NOMO-1 treated with dmso at 0.1 percent for 144 hours (cell line): ENCODE results near the gene SLC6A17.

Experiments
- DNase-seq: peaks from one replicate; lab custom pipeline; 2025; ENCODE audit not compliant: unreplicated experiment; lab: John Stamatoyannopoulos, UW

Gene SLC6A17

GRCh38 chr1:110201157-110201825, 51.0 kb downstream of the SLC6A17 start:
- DNase-seq: no peak

- DNase-seq: peak; percentile 55
Observed at GRCh38 chr1:110203021-110203661, 52.8 kb downstream of the SLC6A17 start.

DNA sequence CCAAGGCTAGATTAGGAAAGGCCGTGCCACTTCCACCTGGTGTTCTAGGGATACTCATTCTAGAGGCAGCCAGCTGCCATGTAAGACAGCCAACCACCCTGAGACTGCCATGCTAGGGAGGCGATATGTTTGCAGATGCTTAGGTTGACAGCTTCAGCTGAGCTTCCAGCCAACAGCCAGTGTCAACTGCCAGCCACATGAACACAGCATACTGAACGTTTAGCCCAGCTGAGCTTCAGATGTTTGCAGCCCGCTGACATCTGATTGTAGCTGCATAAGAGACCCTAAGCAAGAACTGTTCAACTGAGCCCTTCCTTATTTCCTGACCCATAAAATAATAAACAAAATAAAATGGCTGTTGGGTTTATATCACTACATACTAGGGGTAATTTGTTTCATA, 54.9 kb downstream of the SLC6A17 start:
- no peak for DNase-seq

GRCh38 chr1:110205591-110206155, 55.4 kb downstream of the SLC6A17 start:
- no peak for DNase-seq

DNA sequence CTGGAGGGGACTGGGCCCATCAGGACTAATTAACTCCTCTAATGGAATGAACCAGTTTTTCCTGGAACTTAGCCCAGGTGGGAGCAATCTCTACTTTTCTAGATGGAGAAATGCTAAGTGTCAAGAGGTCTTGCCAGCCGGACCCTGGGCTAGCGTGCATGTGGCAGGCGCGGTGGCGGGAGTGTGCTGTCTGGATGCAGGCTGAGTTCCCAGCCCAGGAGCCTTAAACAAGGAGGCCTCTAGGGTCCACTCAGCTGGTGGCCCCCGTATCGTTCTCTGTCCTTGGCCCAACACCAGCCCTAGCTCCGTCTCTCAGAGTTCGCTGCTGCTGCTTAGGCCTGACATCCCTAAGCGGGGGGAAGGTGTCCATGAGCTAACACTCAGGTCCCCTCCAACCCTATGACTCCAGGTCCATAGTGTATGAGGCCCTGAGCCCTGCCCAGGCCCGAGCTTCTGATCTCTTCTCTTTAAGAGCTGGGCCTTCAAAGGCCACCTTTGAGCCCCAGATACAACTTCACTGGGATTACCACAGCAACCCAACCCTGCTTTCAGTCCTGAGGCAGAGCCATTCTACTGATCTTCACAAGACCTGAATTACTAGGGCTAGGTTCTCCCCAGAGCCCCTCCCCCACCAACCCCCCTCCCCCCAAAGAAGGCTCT, 56.1 kb downstream of the SLC6A17 start:
- no peak for DNase-seq

GRCh38 chr1:110207831-110208230, 57.5 kb downstream of the SLC6A17 start:
- DNase-seq: no peak

DNA sequence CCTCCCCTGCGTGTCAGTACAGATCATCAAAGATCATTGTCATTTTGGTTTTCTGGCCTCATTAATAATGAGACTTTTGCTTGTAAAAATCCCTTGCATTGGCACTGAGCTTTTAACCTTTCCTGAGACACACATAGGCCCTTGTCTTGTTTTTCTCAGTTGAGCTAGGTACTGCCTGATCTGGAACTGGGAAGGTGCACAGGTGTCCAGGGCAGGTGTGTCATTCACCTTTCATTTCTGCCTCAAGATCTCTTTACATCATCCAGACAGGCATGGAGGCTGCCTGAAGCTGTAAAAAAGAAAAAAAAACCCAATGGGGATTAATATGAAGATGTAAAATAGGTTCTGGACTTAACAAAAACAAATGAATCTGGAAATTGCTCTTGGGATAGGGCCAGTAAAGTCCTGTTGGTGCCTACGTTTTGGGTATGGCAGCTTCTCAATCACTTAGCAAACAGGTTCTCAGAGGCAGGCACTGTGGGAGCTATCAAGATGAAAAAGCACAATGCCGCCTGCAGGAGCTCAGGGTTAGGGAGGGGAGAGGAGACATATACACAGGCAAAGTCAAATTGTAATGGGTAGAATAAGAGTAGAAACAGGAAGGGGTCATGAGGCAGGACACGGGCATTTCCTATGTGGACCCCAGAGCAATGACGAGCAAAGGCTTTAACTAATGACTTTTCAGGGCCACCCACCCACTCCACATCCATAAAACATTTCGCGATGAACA, 58.8 kb downstream of the SLC6A17 start:
- no peak for DNase-seq

- peak; percentile 91 for DNase-seq
Observed at GRCh38 chr1:110209715-110210603, 59.7 kb downstream of the SLC6A17 start, which contains the start of gene KCNC4. Gene KCNC4, plus strand, starts transcription at chr1:110210314. Its CDS starts 1,186 bp downstream, at chr1:110211500.

DNA sequence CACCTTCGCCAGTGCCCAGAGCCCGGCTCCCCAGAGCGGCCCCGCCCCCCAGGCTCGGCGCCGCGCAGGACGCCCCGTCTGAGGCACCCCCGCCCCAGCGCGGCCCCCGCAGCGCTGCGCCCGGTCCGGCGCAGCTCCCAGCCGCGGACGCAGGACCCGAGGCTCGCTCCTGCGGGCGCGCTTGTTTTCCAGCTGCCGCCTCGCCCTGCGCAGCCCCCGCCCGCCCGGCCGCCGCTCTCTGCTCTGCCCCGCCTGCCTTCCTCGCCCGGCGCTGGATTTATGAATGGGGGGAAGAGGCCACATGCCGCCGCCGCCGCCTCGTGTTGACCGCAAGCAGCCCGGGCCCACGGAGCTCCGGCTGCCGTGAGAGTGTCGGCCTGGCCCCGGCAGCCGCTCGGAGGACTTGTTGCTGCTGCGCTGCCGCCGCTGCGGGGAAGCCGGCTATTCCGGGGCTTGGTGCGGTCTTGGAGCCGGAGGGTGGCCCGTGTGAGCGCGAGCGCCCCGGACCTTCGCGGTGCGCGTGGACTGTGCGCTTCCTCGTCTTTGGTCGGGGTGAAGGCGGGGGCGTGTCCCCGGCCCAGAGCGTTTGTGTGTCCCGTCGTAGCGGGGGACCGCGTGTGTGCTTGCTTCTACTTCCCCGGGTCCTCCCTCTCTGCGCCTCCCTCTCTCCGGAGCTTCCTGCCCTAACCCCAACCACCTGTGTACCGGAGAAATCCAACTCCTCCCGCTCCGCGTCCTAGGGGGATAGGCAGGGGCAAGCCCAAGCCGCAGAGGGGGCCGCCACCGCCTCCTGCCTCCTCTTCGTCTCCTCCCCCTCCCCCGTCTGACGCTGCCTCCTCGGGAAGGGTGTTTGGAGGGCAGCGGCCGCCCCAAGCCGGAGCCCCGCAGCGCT, 60.6 kb downstream of the SLC6A17 start:
- peak; percentile 42 for DNase-seq

DNA sequence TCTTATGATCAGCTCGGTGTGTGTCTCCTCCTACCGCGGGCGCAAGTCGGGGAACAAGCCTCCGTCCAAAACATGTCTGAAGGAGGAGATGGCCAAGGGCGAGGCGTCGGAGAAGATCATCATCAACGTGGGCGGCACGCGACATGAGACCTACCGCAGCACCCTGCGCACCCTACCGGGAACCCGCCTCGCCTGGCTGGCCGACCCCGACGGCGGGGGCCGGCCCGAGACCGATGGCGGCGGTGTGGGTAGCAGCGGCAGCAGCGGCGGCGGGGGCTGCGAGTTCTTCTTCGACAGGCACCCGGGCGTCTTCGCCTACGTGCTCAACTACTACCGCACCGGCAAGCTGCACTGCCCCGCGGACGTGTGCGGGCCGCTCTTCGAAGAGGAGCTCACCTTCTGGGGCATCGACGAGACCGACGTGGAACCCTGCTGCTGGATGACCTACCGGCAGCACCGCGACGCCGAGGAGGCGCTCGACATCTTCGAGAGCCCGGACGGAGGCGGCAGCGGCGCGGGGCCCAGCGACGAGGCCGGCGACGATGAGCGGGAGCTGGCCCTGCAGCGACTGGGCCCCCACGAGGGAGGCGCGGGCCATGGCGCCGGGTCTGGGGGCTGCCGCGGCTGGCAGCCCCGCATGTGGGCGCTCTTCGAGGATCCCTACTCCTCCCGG, 61.3 kb downstream of the SLC6A17 start:
- DNase-seq: no peak

DNA sequence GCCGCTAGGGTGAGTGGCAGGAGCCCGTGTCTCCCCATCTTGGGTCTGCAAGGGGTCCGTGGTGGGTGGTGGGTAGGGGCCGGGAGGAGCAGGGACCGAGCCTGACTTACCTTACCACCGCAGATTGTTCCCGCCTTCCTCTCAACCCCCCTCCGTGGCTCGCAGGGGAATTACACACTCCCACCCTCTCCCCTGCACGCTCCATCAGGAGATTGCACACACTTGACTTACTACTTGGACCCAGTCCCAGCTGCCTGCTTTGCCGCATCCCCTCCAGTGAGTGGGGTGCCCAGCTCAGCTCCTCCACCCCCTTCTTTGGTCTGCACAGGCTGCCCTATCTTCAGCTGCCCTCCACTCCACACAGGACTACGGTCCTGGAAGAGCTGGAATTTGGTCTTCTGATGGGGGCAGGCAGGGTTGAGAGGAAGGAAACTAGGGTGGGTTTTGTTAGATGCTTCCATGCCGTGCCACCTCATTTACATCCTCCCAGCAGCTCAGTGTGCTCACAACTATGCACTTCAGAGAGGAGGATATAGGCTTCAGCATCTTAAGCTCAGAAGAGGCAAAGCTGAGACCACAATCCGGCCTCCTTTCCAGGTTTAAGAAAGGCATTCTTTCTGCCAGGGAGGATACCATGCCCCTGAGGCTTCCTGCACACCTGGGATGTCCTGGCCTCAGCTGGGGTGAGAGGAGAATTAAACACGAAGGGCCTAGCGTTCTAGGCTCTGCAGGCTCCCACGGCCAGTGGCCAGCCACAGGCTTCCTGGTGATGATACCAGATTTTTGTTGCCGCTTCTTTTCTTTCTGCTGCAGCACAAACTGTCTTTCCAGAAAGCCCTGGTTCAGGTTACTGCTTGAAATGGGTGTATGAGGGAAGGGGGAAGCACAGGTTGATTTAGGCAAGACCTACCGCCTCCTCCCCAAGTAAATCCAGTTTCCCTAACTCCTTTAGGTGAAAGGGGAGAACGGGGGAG, 62.2 kb downstream of the SLC6A17 start:
- DNase-seq: no peak

- DNase-seq: no peak
Observed at GRCh38 chr1:110213143-110213540, 62.8 kb downstream of the SLC6A17 start.

DNA sequence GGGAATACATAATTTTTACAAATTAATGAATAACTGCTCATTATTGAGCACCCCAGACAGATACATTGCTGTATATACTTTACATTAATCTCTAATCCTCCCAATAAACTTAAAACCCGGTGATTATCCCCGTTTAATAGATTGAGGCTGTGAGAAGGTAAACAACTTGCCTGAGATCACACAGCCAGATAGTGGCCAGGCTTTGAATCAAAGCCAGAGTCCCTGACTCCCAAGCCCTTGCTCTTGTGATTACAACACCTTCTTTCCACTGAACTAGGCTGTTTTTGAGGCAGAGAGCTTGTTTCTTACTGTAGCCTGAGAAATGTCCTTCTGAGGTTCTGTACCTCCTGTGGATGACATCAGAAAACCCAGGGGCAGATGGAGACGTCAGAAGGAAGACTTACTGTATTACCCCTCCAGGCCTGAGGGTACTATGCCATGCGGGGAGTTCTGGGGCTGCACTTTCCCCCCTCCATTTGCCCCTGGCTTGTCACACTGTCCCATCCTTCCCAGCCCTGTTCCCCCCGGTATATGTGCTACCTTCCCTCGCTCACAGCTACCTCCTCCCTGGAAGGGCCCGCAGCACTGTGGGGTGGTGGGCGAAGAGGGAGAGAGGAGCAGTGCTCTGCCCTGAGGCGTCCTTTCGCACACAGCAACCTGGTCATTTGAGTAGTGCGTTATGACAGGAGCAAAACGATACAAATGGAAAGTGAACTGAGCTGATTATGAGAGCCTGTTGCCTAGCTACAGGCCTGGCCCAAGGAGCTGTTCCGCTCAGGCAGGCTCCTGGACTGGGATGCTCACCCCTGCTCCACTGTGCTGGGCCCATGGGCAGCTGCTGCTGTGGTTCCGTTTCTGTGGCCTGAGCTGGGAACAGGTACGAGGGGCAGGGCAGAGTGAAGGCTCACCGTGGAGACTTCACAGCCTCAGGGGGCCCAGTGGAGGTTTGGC, 64.4 kb downstream of the SLC6A17 start:
- no peak for DNase-seq

GRCh38 chr1:110215621-110216515, 65.6 kb downstream of the SLC6A17 start:
- no peak for DNase-seq

- DNase-seq: no peak
Observed at GRCh38 chr1:110216844-110217444, 66.7 kb downstream of the SLC6A17 start.
